HL-60 (cell line): ENCODE results near the gene KRT6A.

ENCODE experiments used
- GABPA ChIP-seq: IDR thresholded peaks from 2 replicates; pipeline ENCODE4 v1.6.1; 2012; ENCODE audit warnings: low read depth
- POLR2AphosphoS5 ChIP-seq: IDR thresholded peaks from 2 replicates; pipeline ENCODE4 v1.6.1; 2012; ENCODE audit warnings: low read depth
- TF ChIP-seq, protein P1 (sequence below): IDR thresholded peaks from one replicate; pipeline ENCODE4 v1.5.1; 2011; ENCODE audit warnings: low read length, control low read depth, inconsistent platforms; ENCODE audit not compliant: insufficient read depth
- TF ChIP-seq, protein P2 (sequence below): IDR thresholded peaks from 2 replicates; pipeline ENCODE4 v1.6.1; 2012; ENCODE audit warnings: low read depth; ENCODE audit not compliant: insufficient replicate concordance

DNA sequence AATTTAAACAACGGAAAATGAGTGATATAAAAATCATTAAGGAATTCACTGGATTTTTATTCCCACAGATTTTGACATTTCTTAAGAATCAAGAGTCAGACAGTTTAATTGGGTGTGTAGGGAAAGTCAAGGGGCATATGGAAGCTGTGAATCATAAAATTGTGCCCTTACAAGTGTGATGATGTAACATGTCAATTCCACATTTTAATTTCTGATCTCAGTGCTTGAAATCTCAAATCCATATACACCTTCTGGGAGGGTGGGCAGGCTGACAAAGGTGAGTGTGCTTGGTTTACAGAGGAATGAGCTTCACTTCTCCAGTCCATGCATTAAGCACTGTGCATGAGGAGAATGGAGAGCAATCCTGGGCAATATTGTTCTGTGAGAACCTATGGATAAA lies 1.0 kb upstream of the KRT6A start:
- TF ChIP-seq, protein P1, sequence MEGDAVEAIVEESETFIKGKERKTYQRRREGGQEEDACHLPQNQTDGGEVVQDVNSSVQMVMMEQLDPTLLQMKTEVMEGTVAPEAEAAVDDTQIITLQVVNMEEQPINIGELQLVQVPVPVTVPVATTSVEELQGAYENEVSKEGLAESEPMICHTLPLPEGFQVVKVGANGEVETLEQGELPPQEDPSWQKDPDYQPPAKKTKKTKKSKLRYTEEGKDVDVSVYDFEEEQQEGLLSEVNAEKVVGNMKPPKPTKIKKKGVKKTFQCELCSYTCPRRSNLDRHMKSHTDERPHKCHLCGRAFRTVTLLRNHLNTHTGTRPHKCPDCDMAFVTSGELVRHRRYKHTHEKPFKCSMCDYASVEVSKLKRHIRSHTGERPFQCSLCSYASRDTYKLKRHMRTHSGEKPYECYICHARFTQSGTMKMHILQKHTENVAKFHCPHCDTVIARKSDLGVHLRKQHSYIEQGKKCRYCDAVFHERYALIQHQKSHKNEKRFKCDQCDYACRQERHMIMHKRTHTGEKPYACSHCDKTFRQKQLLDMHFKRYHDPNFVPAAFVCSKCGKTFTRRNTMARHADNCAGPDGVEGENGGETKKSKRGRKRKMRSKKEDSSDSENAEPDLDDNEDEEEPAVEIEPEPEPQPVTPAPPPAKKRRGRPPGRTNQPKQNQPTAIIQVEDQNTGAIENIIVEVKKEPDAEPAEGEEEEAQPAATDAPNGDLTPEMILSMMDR: no peak
- no peak for TF ChIP-seq GABPA
- TF ChIP-seq POLR2AphosphoS5: no peak
- TF ChIP-seq, protein P2, sequence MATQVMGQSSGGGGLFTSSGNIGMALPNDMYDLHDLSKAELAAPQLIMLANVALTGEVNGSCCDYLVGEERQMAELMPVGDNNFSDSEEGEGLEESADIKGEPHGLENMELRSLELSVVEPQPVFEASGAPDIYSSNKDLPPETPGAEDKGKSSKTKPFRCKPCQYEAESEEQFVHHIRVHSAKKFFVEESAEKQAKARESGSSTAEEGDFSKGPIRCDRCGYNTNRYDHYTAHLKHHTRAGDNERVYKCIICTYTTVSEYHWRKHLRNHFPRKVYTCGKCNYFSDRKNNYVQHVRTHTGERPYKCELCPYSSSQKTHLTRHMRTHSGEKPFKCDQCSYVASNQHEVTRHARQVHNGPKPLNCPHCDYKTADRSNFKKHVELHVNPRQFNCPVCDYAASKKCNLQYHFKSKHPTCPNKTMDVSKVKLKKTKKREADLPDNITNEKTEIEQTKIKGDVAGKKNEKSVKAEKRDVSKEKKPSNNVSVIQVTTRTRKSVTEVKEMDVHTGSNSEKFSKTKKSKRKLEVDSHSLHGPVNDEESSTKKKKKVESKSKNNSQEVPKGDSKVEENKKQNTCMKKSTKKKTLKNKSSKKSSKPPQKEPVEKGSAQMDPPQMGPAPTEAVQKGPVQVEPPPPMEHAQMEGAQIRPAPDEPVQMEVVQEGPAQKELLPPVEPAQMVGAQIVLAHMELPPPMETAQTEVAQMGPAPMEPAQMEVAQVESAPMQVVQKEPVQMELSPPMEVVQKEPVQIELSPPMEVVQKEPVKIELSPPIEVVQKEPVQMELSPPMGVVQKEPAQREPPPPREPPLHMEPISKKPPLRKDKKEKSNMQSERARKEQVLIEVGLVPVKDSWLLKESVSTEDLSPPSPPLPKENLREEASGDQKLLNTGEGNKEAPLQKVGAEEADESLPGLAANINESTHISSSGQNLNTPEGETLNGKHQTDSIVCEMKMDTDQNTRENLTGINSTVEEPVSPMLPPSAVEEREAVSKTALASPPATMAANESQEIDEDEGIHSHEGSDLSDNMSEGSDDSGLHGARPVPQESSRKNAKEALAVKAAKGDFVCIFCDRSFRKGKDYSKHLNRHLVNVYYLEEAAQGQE: no peak
